Kidney (tissue), 14 donors: ENCODE measurements around the gene RBM10. TPM values are rescaled to one million over a fixed set of nuclear protein-coding genes. Genes with fewer than 3 reads are reported as not detected.

ENCODE experiments used
- DNase-seq, 5 donors: peaks; one replicate each; pipeline ENCODE4 v3.0.0-alpha.2; 2013 to 2020
- FAIRE-seq: peaks from 2 replicates; lab custom pipeline; 2012; peaks lifted over from hg19 to GRCh38; lab: Jason Lieb, UNC
- H3K27ac ChIP-seq, 2 donors: one replicate each; pipeline ENCODE4 v1.7.0; 2013; ENCODE audit warnings: low read depth in 2 of 2, low read length in 2 of 2, inconsistent platforms in 1 of 2
- H3K27me3 ChIP-seq: one replicate; pipeline ENCODE4 v1.7.1; 2013; ENCODE audit warnings: low read length, inconsistent platforms; ENCODE audit not compliant: control insufficient read depth, insufficient read depth
- H3K36me3 ChIP-seq, 3 donors: one replicate each; pipeline versions ENCODE4 v1.7.0 to v1.7.1; 2013; ENCODE audit warnings: low read length in 3 of 3, control low read depth in 1 of 3, inconsistent platforms in 1 of 3; ENCODE audit not compliant: insufficient read depth in 3 of 3, control insufficient read depth in 2 of 3
- H3K4me1 ChIP-seq, 3 donors: one replicate each; pipeline versions ENCODE4 v1.7.0 to v1.7.1; 2013; ENCODE audit warnings: low read length in 3 of 3, inconsistent platforms in 1 of 3, low read depth in 1 of 3; ENCODE audit not compliant: control insufficient read depth in 2 of 3, insufficient read depth in 2 of 3
- H3K4me3 ChIP-seq, 3 donors: one replicate each; pipeline versions ENCODE4 v1.7.0 to v1.8.1; 2013; ENCODE audit warnings: low read length in 3 of 3, control low read depth in 1 of 3, inconsistent platforms in 1 of 3
- H3K9ac ChIP-seq, 3 donors: one replicate each; pipeline versions ENCODE4 v1.7.0 to v1.7.1; 2013; ENCODE audit warnings: low read length in 3 of 3, control low read depth in 1 of 3, inconsistent platforms in 1 of 3
- H3K9me3 ChIP-seq, 3 donors: one replicate each; pipeline versions ENCODE4 v1.7.0 to v1.7.1; 2013; ENCODE audit warnings: low read length in 3 of 3, control low read depth in 1 of 3, inconsistent platforms in 1 of 3; ENCODE audit not compliant: control insufficient read depth in 2 of 3, insufficient read depth in 1 of 3
- intact Hi-C: fragments of 100-400 bp; cut with DNase I; formaldehyde crosslinking; loops from one replicate; pipeline ENCODE4 v1.11.1; 2022
- polyA plus RNA-seq: library from polyadenylated mRNA; stranded (reverse); fragments of 350-450 nt; fragmentation: Illumina TruSeq; extraction: RNeasy Lipid Tissue Mini Kit (QIAGEN cat#74804); gene quantifications from one replicate; pipeline ENCODE4 v1.2.3, GENCODE V29; 2014; ENCODE audit warnings: low read depth, low replicate concordance; ENCODE audit not compliant: insufficient read depth
- total RNA-seq: library from RNA; stranded (reverse); fragmentation: NEBNext Ultra II Directional; extraction: Animal tissue kit (Norgen Biotek cat#: 25700); gene quantifications from one replicate; pipeline ENCODE4 v1.2.1, GENCODE V29; 2021
- TF ChIP-seq, protein P1 (sequence below): IDR thresholded peaks from 3 replicates; pipeline ENCODE4 v1.5.1; 2012; ENCODE audit warnings: mild to moderate bottlenecking, moderate library complexity, borderline replicate concordance; ENCODE audit not compliant: insufficient read depth; ENCODE audit errors: extremely low read depth
- donor health status: control.
- donor health status: control.
- donor health status: control.
- donor health status: control.
- donor health status: control.
- donor health status: DM: yes; HTN: yes; CAD: no.
- donor health status: Normal renal cell carcinoma (clear cell type).

The RBM10 gene
- total and polyA plus RNA-seq, 2 donors from 2014 or later = 27.5 to 31.7 TPM

GRCh38 chrX:47224896-47225290, 79.9 kb downstream of the RBM10 start:
- Histone ChIP-seq H3K9me3 (no peaks in the 10 kb centered on the region), H3K9ac (no peak overlapping the region), H3K27me3 (peaks cover under 1% of the 10 kb centered on the region), H3K4me1 (peaks cover 0 to 11% (median 5%) of the 10 kb centered on the region in 3 donors), H3K36me3 (peaks cover 5 to 32% (median 18%) of the 10 kb centered on the region in 3 donors), H3K4me3 (no peak overlapping the region), H3K27ac (no peak overlapping the region)
- intact Hi-C loops = no loop called here
- no peak for DNase-seq
- FAIRE-seq = no peak
- TF ChIP-seq, protein P1, sequence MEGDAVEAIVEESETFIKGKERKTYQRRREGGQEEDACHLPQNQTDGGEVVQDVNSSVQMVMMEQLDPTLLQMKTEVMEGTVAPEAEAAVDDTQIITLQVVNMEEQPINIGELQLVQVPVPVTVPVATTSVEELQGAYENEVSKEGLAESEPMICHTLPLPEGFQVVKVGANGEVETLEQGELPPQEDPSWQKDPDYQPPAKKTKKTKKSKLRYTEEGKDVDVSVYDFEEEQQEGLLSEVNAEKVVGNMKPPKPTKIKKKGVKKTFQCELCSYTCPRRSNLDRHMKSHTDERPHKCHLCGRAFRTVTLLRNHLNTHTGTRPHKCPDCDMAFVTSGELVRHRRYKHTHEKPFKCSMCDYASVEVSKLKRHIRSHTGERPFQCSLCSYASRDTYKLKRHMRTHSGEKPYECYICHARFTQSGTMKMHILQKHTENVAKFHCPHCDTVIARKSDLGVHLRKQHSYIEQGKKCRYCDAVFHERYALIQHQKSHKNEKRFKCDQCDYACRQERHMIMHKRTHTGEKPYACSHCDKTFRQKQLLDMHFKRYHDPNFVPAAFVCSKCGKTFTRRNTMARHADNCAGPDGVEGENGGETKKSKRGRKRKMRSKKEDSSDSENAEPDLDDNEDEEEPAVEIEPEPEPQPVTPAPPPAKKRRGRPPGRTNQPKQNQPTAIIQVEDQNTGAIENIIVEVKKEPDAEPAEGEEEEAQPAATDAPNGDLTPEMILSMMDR = no peak

- Histone ChIP-seq H3K36me3 (peaks cover 5 to 32% (median 18%) of the 10 kb centered on the region in 3 donors), H3K27me3 (peaks cover 3% of the 10 kb centered on the region), H3K27ac (no peak overlapping the region), H3K4me1 (no peaks in the 10 kb centered on the region), H3K9ac (no peak overlapping the region), H3K9me3 (no peaks in the 10 kb centered on the region), H3K4me3 (no peak overlapping the region)
- DNase-seq (peak in 1 of 5 donors; percentile 45), FAIRE-seq (no peak)
- intact Hi-C loops = no loop called here
- TF ChIP-seq, protein P1 = no peak
Measured at GRCh38 chrX:47226071-47226470, 81.0 kb downstream of the RBM10 start.

- no peak for FAIRE-seq
- no peak overlapping the region for H3K27ac ChIP-seq
- H3K9ac ChIP-seq = no peak overlapping the region
- peaks cover 3% of the 10 kb centered on the region for H3K27me3 ChIP-seq
- H3K36me3 ChIP-seq = peaks cover 5 to 32% (median 18%) of the 10 kb centered on the region in 3 donors
- TF ChIP-seq, protein P1 = no peak
- intact Hi-C loops = no loop called here
- H3K4me3 ChIP-seq = no peak overlapping the region
- H3K9me3 ChIP-seq = no peaks in the 10 kb centered on the region
- H3K4me1 ChIP-seq = no peaks in the 10 kb centered on the region
- DNase-seq = peak in 1 of 5 donors; percentile 59
Measured at GRCh38 chrX:47226531-47227333, 81.7 kb downstream of the RBM10 start.
